Inflammatory macrophage treated with lipopolysaccharide for 4 hours (primary cell): Measurements from ENCODE around the gene DNAH3.
"Not testable (repeated sequence)": the region's sequence is repeated elsewhere in the genome, so short reads cannot be mapped to it uniquely, and the experiment has no call there.

Source experiments
- DNase-seq: peaks from one replicate; pipeline ENCODE4 v3.0.0-alpha.2; 2020

The DNAH3 gene

DNA sequence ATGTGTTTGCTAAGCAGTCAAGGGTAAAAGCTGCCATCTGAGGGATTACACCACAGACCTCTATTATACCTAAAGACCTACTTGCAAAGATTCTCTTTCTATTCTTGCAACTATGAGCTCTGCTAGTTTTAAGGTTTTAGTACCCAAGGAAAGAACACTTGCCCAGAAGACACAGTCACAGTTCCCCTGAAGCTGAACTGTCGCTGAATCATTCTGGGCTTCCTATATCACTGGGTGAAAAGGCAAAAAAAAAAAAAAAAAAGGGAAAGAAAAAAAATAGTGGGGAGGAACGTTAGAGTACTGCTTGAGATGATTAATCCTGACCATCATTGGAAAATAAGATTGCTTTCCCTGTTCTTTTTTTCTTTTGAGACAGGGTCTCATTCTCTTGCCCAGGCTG is 212.2 kb downstream of the DNAH3 start:
- DNase-seq = peak; percentile 72

- DNase-seq = no peak
Measured at GRCh38 chr16:20937736-20938135, 212.9 kb downstream of the DNAH3 start.

DNA sequence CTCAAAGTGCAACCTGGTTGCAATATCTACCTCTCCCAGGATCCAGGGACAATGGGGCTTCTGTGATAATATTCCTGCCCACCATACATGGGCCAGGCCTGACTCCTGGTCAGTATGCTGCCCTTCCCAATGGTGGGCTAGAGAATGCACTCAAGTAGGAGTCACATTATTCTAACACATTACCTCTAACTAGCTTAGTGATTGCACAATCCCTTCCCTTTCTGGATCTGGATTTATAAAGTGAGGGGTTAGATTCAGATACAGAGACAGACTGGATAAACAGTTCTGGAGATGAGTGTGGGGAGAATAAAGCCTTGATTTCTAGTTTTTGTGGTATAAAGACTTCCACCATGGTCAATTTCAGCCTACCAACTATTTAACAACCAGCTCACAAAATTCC is 217.1 kb downstream of the DNAH3 start:
- no peak for DNase-seq

DNA sequence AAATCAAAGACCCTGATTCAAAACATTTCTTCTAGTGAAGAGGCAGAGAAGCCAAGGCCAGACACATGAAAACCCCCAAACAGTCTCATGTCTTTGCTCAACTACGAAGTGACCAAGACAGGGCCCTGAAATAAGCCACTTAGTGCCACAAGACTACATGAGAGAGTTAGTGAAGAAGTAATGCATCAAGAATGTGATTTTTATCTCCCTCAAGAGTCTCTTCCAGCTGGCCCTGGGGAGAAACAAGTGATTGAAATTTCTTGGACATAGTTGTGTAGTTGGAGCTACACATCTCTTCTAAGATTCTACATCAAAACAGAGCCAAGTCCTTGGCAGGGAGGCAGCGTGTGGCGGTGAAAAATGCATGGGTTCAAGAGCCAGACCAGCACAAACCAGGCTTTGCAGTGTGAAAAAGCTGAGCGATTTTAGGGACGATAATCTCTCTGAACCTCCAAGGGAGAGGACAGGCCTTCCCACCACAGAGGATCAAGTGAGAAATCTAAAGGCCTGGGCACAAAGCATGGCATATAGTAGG is 219.5 kb downstream of the DNAH3 start:
- DNase-seq = no peak

GRCh38 chr16:20930365-20930690 is 220.3 kb downstream of the DNAH3 start:
- no peak for DNase-seq

DNA sequence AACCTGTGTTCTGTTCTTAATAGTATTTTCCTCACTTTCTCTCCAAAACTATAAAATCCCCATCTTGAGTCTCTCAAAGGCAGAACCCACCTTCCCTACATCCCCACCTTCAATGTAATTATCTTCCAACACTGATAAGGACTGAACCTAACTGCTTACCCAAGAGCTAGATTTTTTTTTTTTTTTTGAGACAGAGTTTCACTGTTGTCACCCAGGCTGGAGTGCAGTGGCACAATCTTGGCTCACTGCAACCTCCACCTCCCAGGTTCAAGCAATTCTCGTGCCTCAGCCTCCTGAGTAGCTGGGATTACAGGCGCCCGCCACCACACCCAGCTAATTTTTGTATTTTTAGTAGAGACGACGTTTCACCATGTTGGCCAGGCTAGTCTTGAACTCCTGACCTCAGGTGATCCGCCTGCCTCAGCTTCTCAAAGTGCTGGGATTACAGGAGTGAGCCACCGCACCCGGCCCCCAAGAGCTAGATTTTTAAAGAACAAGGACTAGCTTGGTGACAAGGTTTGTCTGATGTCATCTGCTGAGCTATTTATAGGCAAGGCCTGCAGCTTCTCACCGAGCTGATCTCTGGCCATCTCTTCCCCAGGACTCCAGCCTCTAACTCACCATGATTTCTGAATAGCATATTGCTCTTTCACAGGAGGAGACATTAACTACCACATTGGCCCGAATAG is 220.8 kb downstream of the DNAH3 start:
- DNase-seq = not testable (repeated sequence)

DNA sequence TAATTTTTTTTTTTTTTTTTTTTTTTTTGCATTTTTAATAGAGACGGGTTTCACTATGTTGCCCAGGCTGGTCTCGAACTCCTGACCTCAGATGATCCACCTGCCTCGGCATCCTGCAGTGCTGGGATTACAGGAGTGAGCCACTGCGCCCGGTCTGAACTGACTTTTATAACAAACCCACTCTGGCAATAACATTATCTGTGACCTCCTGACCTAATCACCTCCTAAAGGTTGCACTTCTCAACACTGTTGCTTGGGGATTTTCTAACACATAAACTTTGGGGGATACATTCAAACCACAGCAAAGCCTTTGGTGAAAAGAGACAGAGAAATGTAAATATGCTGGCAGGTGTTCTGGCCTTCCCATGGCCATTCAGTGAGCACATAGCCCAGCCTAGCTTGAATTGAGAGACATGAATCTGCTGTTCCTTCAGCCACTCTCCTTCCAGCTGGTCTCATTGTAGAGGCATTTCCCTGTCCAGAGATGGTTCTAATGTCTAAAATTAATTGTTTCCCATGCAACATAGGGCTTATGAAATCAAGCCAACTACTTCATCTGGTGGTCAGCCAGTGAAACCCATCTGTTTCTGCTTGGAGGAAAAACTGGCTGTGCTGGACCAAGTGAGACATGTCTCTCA is 221.8 kb downstream of the DNAH3 start:
- DNase-seq = no peak

DNA sequence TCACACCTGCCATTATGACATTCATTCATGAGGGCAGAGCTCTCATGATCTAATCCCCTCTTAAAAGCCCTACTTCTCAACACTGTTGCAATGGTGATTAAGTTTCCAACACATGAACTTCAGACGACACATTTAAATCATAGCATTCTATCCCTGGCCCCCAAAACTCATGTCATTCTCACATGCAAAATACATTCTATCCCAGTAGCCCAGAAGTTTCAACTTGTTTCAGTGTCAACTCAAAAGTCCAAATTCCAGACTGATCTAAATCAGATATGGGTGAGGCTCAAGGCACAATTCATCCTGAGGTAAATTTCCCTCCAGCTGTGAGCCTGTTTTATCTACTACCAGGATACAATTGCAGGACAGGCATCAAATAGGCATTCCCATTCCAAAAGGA is 224.9 kb downstream of the DNAH3 start:
- DNase-seq = no peak

- DNase-seq = no peak
Measured at GRCh38 chr16:20923876-20924275, 226.8 kb downstream of the DNAH3 start.

GRCh38 chr16:20920799-20921198 is 229.8 kb downstream of the DNAH3 start:
- DNase-seq = no peak

- peak; percentile 54 for DNase-seq
Measured at GRCh38 chr16:20920091-20920490, 230.6 kb downstream of the DNAH3 start.

GRCh38 chr16:20918486-20919239 is 232.0 kb downstream of the DNAH3 start:
- peak; percentile 78 for DNase-seq

- DNase-seq = peak; percentile 49
Measured at GRCh38 chr16:20916942-20917341, 233.7 kb downstream of the DNAH3 start.

DNA sequence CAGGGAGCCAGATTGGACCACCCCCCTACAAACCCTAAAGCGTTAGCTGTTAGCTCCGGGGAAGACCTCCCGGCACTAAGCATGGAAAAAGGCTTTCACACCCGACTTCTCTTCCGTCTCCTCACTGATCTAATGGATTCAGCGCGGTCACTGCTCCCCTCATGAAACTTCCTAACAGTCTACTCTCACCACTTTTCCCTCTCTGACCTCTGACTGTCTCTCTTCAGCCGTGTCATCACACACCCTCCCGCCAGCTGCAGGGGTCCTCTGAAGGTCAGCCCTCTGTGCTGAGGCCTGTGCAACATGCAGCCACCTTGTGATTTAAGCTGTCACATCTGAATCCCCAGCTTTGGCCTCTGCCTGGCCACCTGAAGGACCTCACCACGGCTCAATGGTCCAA is 234.4 kb downstream of the DNAH3 start:
- no peak for DNase-seq

DNA sequence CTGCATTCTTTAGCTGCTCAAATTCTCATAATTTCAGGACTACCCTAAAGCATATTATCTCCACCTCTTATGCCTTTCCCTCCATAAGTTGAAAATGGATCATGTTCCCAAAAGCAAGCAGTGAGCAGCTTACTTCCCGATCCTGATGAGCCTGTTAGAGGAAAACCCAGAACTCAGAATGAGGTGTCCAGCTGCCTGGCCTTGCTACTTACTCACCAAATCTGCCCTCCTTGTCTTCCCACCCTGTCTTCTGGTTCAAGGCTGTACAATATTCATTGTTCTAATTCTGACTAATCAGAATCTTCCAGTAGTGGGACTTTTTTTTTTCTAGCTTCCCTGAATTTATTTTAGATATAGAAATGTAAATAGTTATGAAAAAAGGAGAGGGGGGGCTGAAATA is 239.3 kb downstream of the DNAH3 start:
- DNase-seq = peak; percentile 69

DNA sequence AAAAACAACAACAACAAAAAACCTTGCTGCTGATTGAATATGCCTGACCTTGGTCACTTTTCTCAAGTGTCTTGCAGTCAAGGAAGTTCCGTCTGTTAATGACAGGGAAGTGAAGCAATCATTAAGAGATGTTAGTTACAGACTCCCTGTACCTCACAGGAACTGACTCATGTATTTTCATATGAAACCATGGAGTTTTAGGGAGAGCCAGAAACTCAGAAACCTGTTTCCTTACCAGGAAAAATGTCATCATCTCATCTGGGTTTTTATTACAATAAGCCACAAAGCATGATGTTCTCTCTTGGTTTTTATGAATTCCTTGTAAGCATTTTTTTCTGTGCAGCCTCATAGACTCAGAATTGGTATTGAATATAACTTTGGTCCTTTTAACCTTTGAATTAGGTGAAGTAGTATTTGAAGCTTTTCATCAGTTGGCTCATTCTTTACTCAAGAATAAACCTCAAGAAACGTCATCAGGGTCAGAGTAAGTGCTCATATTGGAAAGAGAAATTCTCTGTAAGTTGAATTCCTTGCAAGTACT is 239.8 kb downstream of the DNAH3 start:
- peak; percentile 96 for DNase-seq

GRCh38 chr16:20906341-20907255 is 244.0 kb downstream of the DNAH3 start:
- peak; percentile 81 for DNase-seq

GRCh38 chr16:20905576-20905975 is 245.1 kb downstream of the DNAH3 start:
- DNase-seq = peak; percentile 50

GRCh38 chr16:20904507-20905081 is 246.1 kb downstream of the DNAH3 start:
- peak; percentile 95 for DNase-seq

- no peak for DNase-seq
Measured at GRCh38 chr16:20903899-20904506, 246.6 kb downstream of the DNAH3 start.

- peak; percentile 53 for DNase-seq
Measured at GRCh38 chr16:20903116-20903898, 247.3 kb downstream of the DNAH3 start.
